GM19099 (cell line): ENCODE data around the gene POR.

Experiments used
- POLR2A ChIP-seq: IDR thresholded peaks from 3 replicates; pipeline ENCODE4 v1.6.1; 2011; ENCODE audit warnings: low read depth; ENCODE audit not compliant: insufficient read length; ENCODE audit errors: extremely low read depth

The POR gene

DNA sequence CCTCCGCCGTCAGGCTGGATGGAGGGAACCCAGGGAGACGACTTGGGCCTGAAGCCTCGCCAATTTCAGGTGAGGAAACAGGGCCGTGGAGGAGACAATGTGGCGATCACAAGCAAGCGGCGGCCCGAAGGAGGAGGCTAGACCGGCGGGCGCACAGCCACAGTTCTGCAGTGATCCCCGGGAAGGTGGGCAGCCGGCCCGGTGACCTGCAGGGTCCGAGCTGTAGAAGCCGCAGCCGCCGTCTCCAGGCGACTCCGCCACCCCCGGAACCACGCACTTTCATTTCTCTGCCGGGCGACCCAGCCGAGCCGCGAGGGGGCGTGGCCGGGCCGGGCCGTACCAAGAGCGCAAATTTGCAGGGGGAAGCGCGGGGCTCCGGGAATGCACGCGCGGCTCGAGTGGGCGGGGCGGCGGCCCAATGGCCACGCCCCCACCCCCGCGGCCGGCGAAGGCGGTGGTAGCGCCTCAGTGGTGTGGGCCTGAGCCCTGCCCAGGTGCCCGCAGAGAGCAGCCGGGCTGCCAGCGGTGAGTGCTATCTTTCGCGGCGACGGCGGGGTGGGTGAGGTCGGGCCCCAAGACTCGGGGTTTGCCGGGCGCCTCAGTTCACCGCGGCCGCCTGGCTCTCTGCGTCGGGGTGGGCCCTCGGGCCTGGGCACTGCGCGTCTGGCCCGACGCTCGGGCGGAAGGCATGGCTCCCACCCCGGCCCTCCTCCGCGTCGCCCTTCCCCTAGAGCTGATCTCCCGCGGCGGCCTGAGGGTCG, at the start of gene POR:
POR (plus strand) TSS at position 501 of the 761 bp plus-strand sequence. CDS start 38,847 bp downstream, outside the sequence.
- TF ChIP-seq POLR2A = peak; percentile 100

DNA sequence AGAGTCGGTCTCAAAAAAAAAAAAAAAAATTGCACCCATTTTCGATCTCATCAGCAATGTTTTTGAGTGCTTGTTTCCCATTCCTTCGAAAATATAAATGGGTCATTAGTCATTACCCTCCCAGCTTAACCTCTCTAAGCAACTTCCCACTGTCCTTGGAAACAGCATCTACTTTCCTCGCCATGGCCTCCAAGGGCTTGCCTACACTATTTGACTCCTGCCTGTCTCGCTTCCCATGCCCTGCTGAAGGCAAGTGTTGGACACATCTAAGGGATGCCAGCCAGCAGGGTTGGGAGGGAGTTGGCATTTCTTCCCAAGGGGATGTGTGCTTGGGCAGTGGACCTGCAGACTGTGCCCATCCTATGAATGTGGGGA, 48.9 kb upstream of the POR start:
- TF ChIP-seq POLR2A = no peak

DNA sequence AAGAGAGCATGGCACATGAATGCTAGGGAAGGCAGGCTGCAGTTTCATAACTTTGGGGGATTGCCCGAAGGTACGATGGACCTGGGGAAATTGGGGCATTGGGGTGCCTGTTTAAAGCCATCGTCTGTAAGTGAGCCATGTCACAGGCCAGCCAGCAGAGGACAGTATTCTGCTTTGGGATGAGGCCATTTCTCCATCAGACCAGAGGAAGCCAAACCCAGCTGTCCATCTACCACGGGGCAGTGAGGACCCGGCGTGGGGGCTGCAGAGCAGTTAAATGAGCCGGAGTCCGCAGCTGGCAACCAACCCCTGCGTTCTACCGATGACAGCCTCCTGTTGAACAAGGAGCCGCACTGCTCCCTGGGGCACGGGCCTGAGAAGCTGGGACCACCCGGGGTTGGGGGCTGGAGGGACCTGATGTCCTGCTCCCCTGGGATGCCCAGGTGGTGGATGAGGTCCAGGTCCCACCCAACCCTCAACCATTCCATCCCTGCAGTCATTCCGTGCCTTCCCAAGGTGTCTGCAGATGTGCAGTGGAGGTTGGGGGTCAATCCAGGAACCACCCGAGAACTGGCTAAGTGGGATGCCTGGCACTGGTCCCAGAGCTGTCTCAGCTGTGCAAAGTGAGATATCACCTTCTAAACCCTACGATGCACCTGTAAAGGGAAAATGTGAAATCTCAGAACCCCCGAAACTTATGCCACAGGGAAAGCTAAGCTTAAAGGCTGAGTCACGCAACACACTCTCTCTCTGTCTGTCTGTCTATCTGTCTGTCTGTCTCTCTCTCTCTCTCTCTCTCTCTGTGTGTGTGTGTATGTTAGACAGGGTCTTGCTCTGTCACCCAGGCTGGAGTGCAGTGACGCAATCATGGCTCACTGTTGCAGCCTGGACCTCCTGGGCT, 48.2 kb upstream of the POR start:
- no peak for TF ChIP-seq POLR2A

DNA sequence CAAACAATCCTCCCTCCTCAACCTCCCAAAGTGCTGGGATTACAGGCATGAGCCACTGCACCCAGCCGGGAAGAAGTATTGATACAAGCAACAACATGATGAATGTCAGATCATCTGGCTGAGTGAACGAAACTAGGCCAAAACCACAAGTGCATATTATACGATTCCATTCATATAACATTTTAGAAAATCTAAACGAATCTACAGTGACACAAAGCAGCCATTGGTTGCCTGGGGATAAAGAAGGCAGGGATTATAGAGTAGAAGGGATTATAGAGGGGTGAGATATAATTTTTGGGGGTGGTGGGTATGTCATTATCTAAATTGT, 47.6 kb upstream of the POR start:
- no peak for TF ChIP-seq POLR2A

DNA sequence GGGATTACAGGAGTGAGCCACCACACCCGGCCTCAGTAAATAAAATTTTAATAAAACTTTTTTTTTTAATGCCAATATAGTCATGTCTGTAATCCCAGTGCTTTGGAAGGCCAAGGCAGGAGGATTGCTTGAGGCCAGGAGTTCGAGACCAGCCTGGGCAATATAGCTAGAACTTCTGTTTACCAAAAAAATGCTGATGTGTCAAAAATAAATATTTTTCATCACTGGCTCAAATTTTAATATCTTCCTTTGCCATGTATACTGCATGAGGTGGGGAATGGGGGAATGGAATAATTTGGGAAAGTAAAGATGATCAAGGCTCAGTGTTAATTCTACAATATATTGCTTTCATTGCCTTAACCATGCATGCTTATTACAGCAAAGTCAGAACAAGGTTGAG, 46.8 kb upstream of the POR start:
- TF ChIP-seq POLR2A = no peak

DNA sequence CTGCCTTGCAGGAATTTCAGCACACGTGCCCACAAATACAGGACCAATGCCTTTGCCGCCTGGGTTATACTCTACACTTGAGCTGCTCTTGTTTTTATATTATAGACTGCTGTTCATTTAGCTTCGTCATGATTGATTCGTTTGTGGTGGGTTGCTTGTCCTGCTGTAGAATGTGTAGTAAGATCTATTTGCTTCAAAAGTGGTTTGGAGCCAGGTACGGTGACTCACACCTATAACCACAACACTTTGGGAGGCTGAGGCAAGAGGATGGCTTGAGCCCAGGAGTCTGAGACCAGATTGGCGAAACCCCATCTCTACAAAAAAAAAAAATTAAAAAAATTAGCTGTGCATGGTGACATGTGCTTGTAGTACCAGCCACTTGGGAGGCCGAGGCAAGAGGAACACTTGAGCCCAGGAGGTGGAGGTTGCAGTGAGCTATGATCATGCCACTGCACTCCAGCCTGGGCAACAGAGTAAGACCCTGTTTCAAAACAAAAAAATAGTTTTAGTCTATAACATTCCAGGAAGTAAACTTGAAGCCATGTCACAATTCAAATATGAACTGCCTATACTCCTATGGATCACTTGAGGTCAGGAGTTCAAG, 45.1 kb upstream of the POR start:
- no peak for TF ChIP-seq POLR2A

DNA sequence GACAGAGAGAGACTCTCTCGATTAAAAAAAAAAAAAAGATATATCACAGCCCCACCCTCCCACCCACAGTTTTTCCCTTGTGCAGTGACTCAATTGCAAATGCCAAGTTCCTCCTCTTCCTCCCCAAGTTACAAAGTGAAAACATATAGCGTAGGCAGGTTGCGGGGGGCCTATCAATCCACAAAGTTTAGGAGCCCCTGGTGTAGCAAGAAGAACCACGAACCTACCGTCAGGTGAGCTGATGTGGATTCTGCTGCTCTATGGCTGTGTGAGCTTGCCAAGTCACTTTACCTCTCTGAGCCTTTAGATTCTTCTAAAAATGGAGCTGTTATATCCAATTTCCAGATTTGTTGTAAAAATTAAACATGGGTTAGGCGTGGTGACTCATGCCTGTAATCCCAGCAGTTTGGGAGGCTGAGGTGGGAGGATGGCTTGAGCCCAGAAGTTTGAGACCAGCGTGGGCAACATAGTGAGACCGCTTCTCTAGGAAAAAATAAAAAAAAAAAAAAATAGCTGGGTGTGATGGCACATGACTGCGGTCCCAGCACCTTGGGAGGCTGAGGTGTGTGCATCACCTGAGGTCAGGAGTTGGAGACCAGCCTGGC, 44.3 kb upstream of the POR start:
- TF ChIP-seq POLR2A = no peak

DNA sequence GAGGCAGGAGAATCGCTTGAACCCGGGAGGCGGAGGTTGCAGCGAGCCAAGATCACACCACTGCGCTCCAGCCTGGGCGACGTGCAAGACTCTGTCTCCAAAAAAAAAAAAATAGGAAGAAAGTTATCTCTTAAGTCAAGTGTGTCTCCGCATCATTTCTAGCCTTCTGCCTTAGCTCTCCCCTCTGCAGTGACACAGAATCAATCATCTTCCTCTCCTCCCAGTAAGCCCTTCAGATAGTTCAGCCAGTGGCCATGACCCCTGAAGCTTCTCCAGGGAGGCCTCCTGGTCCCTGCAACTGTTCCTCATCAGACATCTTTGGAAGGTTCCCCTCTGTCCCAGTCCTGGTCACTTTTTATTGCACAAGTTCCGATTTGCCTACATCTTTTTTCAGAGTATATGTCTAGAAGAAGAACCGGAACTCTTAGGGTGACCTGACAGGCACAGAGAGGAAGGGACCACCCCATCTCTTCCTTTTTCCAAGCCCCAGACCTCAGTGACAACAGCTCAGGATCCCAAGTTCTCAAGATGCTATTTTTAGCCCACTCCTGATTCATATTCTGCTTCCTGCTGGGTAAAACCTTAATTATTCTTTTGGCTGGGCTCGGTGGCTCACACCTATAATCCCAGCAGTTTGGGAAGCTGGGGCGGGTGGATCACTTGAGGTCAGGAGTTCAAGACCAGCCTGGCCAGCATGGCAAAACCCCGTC, 42.7 kb upstream of the POR start:
- TF ChIP-seq POLR2A = no peak

DNA sequence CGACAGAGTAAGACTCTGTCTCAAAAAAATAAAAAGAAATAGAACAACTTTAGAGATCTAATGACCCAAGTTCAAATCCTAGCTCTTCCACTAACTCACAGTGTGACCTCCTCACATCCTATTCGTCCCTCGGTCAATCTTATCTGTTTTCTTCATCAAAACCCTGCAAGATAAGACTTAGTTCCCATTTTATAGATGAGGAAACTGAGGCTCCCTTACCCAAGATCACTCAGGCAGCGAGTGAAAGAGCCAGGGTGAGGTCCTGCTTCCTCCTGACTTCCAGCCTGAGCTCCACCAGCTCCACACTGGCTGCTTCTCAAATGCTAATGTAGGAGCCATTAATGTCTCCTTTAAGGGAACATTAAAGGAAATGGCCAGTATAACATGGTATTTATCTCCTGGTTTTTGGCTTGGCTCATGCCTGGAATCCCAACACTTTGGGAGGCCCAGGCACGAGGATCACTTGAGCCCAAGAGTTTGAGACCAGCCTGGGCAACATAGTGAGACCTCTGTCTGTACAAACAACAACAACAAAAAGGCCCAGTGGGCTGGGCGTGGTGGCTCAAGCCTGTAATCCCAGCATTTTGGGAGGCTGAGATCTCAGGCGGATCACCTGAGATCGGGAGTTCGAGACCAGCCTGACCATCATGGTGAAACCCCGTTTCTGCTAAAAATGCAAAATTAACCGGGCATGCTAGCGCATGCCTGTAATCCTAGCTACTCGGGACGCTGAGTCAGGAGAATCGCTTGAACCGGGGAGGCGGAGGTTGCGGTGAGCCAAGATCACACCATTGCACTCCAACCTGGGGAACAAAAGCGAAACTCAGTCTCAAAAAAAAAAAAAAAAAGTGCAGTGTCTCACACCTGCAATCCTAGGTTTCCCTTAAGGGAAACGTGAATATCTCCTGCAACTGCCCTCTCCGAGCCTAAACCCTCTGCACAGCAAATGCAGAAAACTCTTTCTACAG, 39.6 kb upstream of the POR start:
- TF ChIP-seq POLR2A = no peak

DNA sequence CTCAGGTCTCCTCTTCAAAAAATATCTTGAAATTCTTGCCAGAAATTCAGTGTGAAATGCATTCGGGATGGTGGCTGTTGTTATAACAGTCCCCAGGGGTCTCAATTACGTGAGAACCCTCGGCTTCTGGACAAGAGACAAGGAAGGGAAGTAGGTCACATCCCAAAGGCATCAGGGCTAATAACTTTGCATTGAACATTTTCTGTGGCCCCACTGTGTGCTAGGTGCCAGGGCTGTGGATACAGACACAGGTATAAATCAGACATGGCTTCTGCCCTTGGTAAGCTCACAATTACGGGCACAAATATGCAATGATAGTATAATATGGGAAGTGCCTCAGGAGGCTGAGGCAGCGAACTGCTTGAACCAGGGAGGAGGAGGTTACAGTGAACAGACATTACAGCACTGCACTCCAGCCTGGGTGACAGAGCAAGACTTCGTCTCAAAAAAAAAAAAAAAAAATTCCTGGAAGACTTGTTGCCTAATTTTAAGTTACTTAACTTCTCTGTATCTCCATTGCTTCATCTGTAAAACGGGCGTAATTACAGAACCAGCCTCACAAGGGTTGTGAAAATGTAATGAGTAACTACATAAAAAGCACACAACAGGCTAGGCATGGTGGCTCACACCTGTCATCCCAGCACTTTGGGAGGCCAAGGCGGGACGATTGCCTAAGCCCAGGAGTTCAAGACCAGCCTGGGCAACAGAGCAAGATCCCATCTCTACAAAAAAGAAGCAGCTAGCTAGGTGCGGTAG, 38.7 kb upstream of the POR start:
- no peak for TF ChIP-seq POLR2A

DNA sequence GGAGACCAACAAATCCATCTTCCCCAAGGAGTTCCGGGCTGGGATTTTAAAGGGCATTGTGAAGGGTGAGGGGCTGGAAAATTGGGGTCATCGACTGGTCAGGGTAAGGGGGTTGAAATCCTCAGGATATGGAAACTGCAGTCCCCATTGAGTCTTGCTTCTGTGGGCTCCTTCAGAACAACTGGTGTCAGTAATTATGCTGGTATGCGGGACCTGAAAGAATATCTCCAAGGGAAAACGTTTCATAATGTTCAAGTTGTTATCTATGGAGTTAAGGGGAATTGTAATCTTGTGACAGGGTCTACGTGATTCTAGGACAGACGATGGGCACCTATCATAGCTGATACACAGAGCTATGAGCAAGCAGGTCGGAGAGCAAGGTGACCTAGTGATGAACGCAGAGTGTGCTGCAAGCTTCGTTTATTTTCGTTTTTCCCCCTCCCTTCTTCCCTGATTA, 36.6 kb upstream of the POR start:
- TF ChIP-seq POLR2A = no peak

DNA sequence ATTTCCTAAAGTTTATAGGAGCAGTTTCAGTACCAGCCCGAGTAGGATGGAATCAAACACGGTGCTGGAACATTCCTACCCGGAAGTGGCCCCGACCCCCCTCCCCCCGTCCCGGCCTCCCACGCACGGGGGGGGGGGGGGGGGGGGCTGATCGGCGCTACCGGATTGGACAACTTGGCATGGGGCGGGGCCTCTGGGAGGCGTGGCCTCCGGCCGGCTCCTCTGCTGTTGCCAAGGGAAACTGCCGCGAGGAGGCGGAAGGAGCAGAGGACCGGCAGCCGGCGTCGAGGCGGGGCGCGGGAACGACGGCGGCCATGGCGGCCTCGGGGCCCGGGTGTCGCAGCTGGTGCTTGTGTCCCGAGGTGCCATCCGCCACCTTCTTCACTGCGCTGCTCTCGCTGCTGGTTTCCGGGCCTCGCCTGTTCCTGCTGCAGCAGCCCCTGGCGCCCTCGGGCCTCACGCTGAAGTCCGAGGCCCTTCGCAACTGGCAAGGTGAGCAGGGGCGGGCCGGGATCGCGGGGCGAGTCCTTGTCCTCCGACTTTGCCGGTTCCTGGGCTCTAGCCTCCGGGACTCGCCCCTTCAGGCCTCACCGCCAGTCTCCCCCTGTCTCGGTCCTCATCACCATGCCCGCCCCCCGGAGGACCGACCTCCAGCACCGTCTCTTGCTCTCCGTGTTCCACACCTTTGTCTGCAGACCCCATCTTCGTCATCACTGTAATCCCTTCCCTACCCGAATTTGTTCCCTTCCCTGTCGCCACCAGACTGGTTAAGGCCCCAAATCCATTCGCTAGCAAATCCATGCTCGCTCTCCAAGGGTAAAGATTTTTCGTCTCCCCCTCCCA, 36.0 kb upstream of the POR start, which contains the start of gene RHBDD2:
RHBDD2 (plus strand) TSS at position 266 of the 843 bp plus-strand sequence; CDS start at position 315, 49 bp downstream.
- peak; percentile 93 for TF ChIP-seq POLR2A
